ENCODE results near the gene PKD1L1. TPM values are rescaled to one million over a fixed set of nuclear protein-coding genes. Genes with fewer than 3 reads are reported as not detected.

PKD1L1 gene
- total RNA-seq, result 0.19 and 0.28 TPM in 2 replicates

GRCh38 chr7:47948141-47948790 lies at the start of gene PKD1L1:
PKD1L1 (minus strand) TSS chr7:47948466; CDS start chr7:47948440, 26 bp downstream.

GRCh38 chr7:47979145-47979831 lies 31.0 kb upstream of the PKD1L1 start, which contains the start of gene HUS1:
HUS1 (minus strand) TSS chr7:47979615; CDS start chr7:47979519, 96 bp downstream.

Other genes with a start within 250 kb of the PKD1L1 start
- gene HUS1, start 31.1 kb upstream of the PKD1L1 start, total RNA-seq, result 15.2 and 19.2 TPM in 2 replicates
- not detected in 2 replicates for gene SUN3, start 80.6 kb upstream of the PKD1L1 start, total RNA-seq
- not detected in 2 replicates for gene C7orf57, start 87.1 kb upstream of the PKD1L1 start, total RNA-seq
- gene UPP1, start 140.8 kb upstream of the PKD1L1 start, total RNA-seq, result 9.0 and 14.4 TPM in 2 replicates
- gene ABCA13, start 223.0 kb upstream of the PKD1L1 start, total RNA-seq, result under 0.01 and 0.56 TPM in 2 replicates